HG02852 (cell line): ENCODE data around the gene MAGI2.

Experiments
- ATAC-seq: cut with Tn5 transposase; IDR thresholded peaks from one replicate; pipeline ENCODE4 v1.9.1; 2021; ENCODE audit warnings: mild to moderate bottlenecking, moderate library complexity; ENCODE audit not compliant: unreplicated experiment

Gene MAGI2

DNA sequence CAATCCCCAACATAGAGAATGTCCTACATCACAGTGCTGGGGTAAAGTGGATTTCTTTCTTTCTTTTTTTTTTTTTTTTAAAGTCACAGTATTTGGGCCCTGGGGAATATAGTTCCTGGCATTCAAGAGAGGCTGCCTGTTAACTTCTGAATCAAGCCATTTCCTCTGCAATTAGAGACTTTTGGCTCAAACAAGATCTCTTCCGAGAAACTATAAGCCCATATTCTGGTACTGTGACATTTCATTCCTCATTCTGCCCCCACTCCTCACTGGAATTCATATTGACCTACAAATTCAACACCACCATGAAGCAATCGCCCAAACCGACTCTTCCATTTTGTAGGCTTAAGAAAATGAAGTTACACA lies 1467.5 kb downstream of the MAGI2 start:
- ATAC-seq, result no peak

DNA sequence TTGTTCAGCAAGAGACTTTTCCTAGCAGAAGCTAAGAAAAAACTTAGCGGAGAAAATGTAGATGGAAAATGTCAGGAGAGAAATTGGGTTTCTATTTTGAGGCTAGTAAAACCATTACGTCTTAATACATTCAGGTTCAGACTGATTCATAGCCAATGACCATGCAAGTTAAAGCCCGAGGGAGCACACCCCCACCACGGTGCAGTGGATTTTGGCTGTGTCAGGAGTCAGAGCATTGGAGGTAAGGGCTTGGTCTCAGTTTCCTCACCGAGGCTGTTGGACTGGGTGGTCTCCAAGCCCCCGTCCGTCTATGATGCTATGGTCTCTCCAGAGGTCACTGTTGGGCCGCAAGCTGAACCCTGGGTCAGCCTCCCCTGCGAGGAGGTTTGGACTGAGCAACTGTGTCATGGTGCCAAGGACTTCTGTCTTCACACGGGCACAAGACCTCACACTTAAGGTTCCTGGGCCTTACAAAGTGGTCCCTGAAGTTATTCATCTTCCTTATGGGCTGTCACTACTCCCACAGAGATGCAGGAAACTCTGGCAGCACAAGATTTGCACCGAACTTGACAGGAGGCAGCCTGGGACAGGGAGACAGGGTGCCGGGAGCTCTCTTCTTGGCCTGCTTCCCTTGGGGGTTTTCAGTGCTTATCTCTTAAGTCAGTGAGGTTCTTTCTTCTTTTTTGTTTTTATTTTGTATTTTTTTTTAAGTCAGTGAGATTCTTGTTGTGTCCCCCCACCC lies 1468.1 kb downstream of the MAGI2 start:
- ATAC-seq, result no peak

- no peak for ATAC-seq
These were observed 1469.5 kb downstream of the MAGI2 start for GRCh38 chr7:77983973-77984372.

DNA sequence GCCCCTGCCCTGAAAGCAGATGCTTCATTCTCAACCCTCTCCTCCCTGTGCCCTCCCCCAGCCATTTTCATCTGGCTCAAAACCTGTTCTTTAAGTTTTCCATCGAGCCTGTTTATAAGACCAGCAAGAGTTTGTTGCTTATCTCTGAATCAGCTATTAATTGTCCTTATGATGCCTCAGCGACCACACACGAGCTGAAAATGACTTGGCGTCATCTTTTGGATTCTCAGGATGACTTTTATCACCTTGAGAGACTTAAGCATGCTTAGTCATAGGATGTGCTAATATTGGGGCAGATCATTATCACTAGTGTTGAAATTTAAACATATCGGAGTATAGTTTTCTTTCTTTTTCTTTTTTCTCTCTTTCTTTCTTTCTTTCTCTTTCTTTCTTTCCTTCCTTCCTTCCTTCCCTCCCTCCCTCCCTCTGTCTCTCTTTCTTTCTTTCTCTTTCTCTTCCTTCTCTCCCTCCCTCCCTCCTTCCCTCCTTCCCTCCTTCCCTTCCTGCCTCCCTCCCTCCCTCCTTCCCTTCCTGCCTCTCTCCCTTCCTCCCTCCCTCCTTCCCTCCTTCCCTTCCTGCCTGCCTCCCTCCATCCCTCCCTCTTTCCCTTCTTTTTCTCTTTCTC lies 1470.4 kb downstream of the MAGI2 start:
- ATAC-seq, result peak; percentile 79

GRCh38 chr7:77980087-77980713 lies 1473.3 kb downstream of the MAGI2 start:
- ATAC-seq, result no peak

GRCh38 chr7:77979219-77979618 lies 1474.2 kb downstream of the MAGI2 start:
- no peak for ATAC-seq

GRCh38 chr7:77975672-77976480 lies 1477.6 kb downstream of the MAGI2 start:
- no peak for ATAC-seq

DNA sequence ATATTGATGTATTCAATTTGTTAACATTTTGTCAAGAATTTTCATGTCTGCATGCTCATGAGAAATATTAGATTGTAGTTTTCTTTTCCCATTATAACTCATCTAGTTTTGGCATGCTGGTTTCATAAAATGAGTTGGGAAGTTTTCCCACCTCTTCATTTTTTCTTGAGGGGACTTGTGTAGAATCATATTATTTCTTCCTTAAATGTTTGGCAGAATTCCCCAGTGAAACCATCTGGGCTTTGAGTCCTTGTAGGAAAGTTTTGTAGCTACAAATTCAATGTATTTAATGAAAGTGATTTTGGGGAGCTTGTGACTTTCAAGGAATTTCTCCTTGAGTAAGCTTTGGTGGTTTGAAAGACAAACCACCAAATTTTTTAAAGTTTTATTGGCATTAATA lies 1481.7 kb downstream of the MAGI2 start:
- ATAC-seq, result no peak

- ATAC-seq, result no peak
These were observed 1486.0 kb downstream of the MAGI2 start for GRCh38 chr7:77967429-77967828.
